K562 (cell line): ENCODE measurements around the gene TMOD3. TPM values are rescaled to one million over a fixed set of nuclear protein-coding genes. Genes with fewer than 3 reads are reported as not detected.

Source experiments
- ATAC-seq: fragments of 200-7000 bp; cut with Tn5 transposase; 3 replicates; pipeline ENCODE4 v1.9.1; 2020; ENCODE audit warnings: moderate library complexity
- BruUV-seq: library from RNA; stranded (reverse); fragments of 400-500 nt; replicated peaks from 2 replicates; lab custom pipeline; 2021; lab: Mats Ljungman, UMichigan
- CTCF ChIA-PET: fragments of 300-600 bp; formaldehyde crosslinking; extraction: SDS; loops from one replicate; lab custom pipeline; 2021; ENCODE audit warnings: low intra/inter-chr PET ratio; lab: Yijun Ruan, JAX
- POLR2A ChIA-PET: fragments of 300-600, 350-650 bp; sonication (Branson Sonifier 250); formaldehyde crosslinking; extraction: SDS; loops from one replicate; lab custom pipeline; 2021; ENCODE audit warnings: antibody characterized with exemption, inconsistent platforms; lab: Yijun Ruan, JAX
- DNase-seq, 4 experiments: peaks; one replicate each; pipeline versions ENCODE4 v3.0.0 to v3.0.0-alpha.2; 2011 to 2018; ENCODE audit warnings: low spot score in 3 of 4, mixed read lengths in 3 of 4; ENCODE audit errors: extremely low read depth in 1 of 4
- FAIRE-seq: peaks from 2 replicates; lab custom pipeline; 2011; peaks lifted over from hg19 to GRCh38; lab: Jason Lieb, UNC
- H2AFZ ChIP-seq: 2 replicates; pipeline ENCODE4 v1.6.0; 2011; ENCODE audit warnings: low read depth, low read length, control low read depth, inconsistent platforms
- H3K27ac ChIP-seq: fragments of 200-600 bp; 3 replicates; pipeline ENCODE4 v1.8.0; 2011; ENCODE audit warnings: low read depth, mild to moderate bottlenecking, control low read depth, inconsistent platforms, low read length, moderate library complexity, mixed read lengths; ENCODE audit errors: extremely low read depth
- H3K27me3 ChIP-seq, 2 experiments: fragments of 300-600 bp in 1 of 2; 2 replicates in 1 of 2; 3 replicates in 1 of 2; pipeline versions ENCODE4 v1.6.0 to v1.8.0; 2011; ENCODE audit warnings: inconsistent platforms in 2 of 2, low read length in 2 of 2, mild to moderate bottlenecking in 1 of 2, mixed read lengths in 1 of 2, moderate library complexity in 1 of 2; ENCODE audit not compliant: control insufficient read depth in 2 of 2, insufficient read depth in 2 of 2
- H3K36me3 ChIP-seq: fragments of 300-600 bp; 3 replicates; pipeline ENCODE4 v1.8.0; 2011; ENCODE audit warnings: mild to moderate bottlenecking, low read length, inconsistent platforms; ENCODE audit not compliant: control insufficient read depth, insufficient read depth
- H3K4me1 ChIP-seq, 2 experiments: fragments of 200-600 bp in 1 of 2; replicated peaks in 1 of 2; 2 replicates in 1 of 2; 3 replicates in 1 of 2; pipeline versions ENCODE4 v1.5.1 to v1.8.0; 2011; ENCODE audit warnings: inconsistent platforms in 2 of 2, low read length in 2 of 2, mild to moderate bottlenecking in 1 of 2, mixed read lengths in 1 of 2, moderate library complexity in 1 of 2; ENCODE audit not compliant: control insufficient read depth in 2 of 2, insufficient read depth in 2 of 2
- H3K4me2 ChIP-seq: 2 replicates; pipeline ENCODE4 v1.6.1; 2011; ENCODE audit warnings: low read length, control low read depth, inconsistent platforms, mixed read lengths; ENCODE audit not compliant: insufficient read depth
- H3K4me3 ChIP-seq: fragments of 200-600 bp; sonication (generic), shearing (Covaris generic); 2 replicates; pipeline ENCODE4 v1.5.1; 2016; ENCODE audit warnings: control low read depth, inconsistent platforms
- H3K79me2 ChIP-seq: fragments of 200-600 bp; 3 replicates; pipeline ENCODE4 v1.8.0; 2011; ENCODE audit warnings: low read length, inconsistent platforms; ENCODE audit not compliant: control insufficient read depth, insufficient read depth
- H3K9ac ChIP-seq, 2 experiments: 2 replicates each; pipeline versions ENCODE4 v1.6.0 to v1.6.1; 2011; ENCODE audit warnings: low read depth in 2 of 2, low read length in 2 of 2, control low read depth in 1 of 2, inconsistent platforms in 1 of 2, mild to moderate bottlenecking in 1 of 2, mixed read lengths in 1 of 2; ENCODE audit not compliant: insufficient read depth in 1 of 2
- H3K9me1 ChIP-seq: one replicate; pipeline ENCODE4 v1.6.0; 2011; ENCODE audit warnings: inconsistent platforms, mild to moderate bottlenecking, low read length, moderate library complexity; ENCODE audit not compliant: control insufficient read depth, insufficient read depth
- H3K9me3 ChIP-seq: replicated peaks from 2 replicates; pipeline ENCODE4 v1.5.1; 2011; ENCODE audit warnings: low read depth, low read length, inconsistent platforms; ENCODE audit not compliant: control insufficient read depth, insufficient read depth
- H4K20me1 ChIP-seq: replicated peaks from 2 replicates; pipeline ENCODE4 v1.6.1; 2011; ENCODE audit warnings: low read length, inconsistent platforms, mixed read lengths; ENCODE audit not compliant: control insufficient read depth, insufficient read depth
- CTCF ChIP-seq, 3 experiments: IDR thresholded peaks in 2 of 3; conservative IDR thresholded peaks in 1 of 3; 2 replicates each; pipeline ENCODE4 v1.5.1; 2011 to 2012; ENCODE audit warnings: low read length in 3 of 3, mild to moderate bottlenecking in 3 of 3, control low read depth in 2 of 3, improper control_type of control experiment in 1 of 3, inconsistent platforms in 1 of 3, low read depth in 1 of 3, mixed read lengths in 1 of 3, moderate library complexity in 1 of 3; ENCODE audit not compliant: insufficient read depth in 2 of 3
- E2F5 ChIP-seq: sonication (generic); formaldehyde crosslinking; IDR thresholded peaks from 2 replicates; pipeline ENCODE4 v1.8.0; 2022; ENCODE audit warnings: mild to moderate bottlenecking, missing genetic modification reagents
- NFRKB ChIP-seq: fragments of 450-650 bp; IDR thresholded peaks from 2 replicates; pipeline ENCODE4 v1.6.1; 2016; ENCODE audit warnings: low read depth
- WGBS: fragments of 100-300 bp; shearing (Covaris generic); methylation state at CpG from one replicate; pipeline ENCODE4 v1.1.6; 2016; ENCODE audit warnings: low coverage, mixed read lengths; ENCODE audit not compliant: insufficient coverage; ENCODE audit errors: missing lambda C conversion rate; 5-methylcytosine and 5-hydroxymethylcytosine counted together
- in situ Hi-C: fragments of 300-500 bp; cut with MboI; formaldehyde crosslinking; loops from 4 replicates; pipeline ENCODE4 v1.15.0; 2018; ENCODE audit warnings: inconsistent platforms, mixed read lengths
- intact Hi-C: fragments of 100-400 bp; cut with micrococcal nuclease; formaldehyde crosslinking; loops from 2 replicates; pipeline ENCODE4 v1.14.2; 2022
- polyA plus RNA-seq, 8 experiments: library from polyadenylated mRNA; depleted of rRNA in 4 of 8; stranded (reverse) in 5 of 8; unstranded in 3 of 8; fragments of >200 nt; fragmentation: Nextera tagmentation in 2 of 8; fragmentation: Illumina TruSeq in 1 of 8; extraction: Ambion mirVana in 2 of 8; extraction: Trizol in 1 of 8; gene quantifications; 2 replicates each; pipeline versions ENCODE4 v1.2.1 to v1.2.3, GENCODE V29; 2011 to 2014; ENCODE audit warnings: inconsistent platforms in 1 of 8, missing spikeins in 1 of 8
- total RNA-seq, 7 experiments: library from RNA; depleted of rRNA in 6 of 7; stranded (reverse); fragments of >200 nt in 6 of 7; fragmentation: Illumina TruSeq in 2 of 7; extraction: Trizol in 2 of 7; gene quantifications; 2 replicates each; pipeline versions ENCODE4 v1.2.1 to v1.2.3, GENCODE V29; 2011 to 2021; ENCODE audit warnings: low replicate concordance in 1 of 7

TMOD3 gene
- total and polyA plus RNA-seq, 9 of the 15 experiments (the other 6 are each of a cell fraction or from before 2014, with no cell fraction given): 6.8 to 45.0 (median 30.9) TPM

- POLR2A ChIA-PET: interaction anchor here (1.0 kb wide), 1 partner anchor 12 kb away, joined by 4 read pairs; no protein-coding TSS in a partner anchor
- H3K79me2 ChIP-seq: no peaks in the 10 kb centered on the region
- in situ Hi-C loops: no loop called here
- no peaks in the 10 kb centered on the region for H3K9me3 ChIP-seq
- H4K20me1 ChIP-seq: no peaks in the 10 kb centered on the region
- no peak overlapping the region for H3K4me2 ChIP-seq
- intact Hi-C loops: no loop called here
- no peak overlapping the region for H2AFZ ChIP-seq
- no peak for TF ChIP-seq E2F5 (CRISPR knock-in tag)
- no peak for TF ChIP-seq CTCF (IDR thresholded peaks at IDR 0.05 in 2 of 3, conservative IDR thresholded peaks at IDR 0.05 in 1 of 3; ENCODE audit: insufficient read depth in 2 of 3, low read depth in 1 of 3, low read length in 3 of 3)
- no peak for TF ChIP-seq NFRKB
- H3K36me3 ChIP-seq: peaks cover 18% of the 10 kb centered on the region; the same call in 1 of the 3 replicates
- no peaks in the 10 kb centered on the region for H3K27me3 ChIP-seq
- no peak for FAIRE-seq
- BruUV-seq: no TSS peak
- no peak overlapping the region for H3K4me3 ChIP-seq
- no peaks in the 10 kb centered on the region for H3K4me1 ChIP-seq
- no peaks in the 10 kb centered on the region for H3K9me1 ChIP-seq
- no peak for ATAC-seq
- H3K9ac ChIP-seq: no peak overlapping the region
- CTCF ChIA-PET: no interaction called here
- H3K27ac ChIP-seq: no peak overlapping the region
- DNase-seq: no peak
- 84% methylated on average over 4 of the region's 4 CpGs for WGBS
Measured at GRCh38 chr15:51931638-51932037, 102.2 kb downstream of the TMOD3 start.
